GM21515 (cell line): ENCODE data around the gene SORCS2.

Experiments used
- ATAC-seq: cut with Tn5 transposase; IDR thresholded peaks from one replicate; pipeline ENCODE4 v1.9.1; 2021; ENCODE audit not compliant: unreplicated experiment

Gene SORCS2

GRCh38 chr4:7192252-7193029 is at the start of gene SORCS2:
TSS of gene SORCS2 (plus strand) at chr4:7192538.
- ATAC-seq, result no peak

GRCh38 chr4:7144374-7145290 is 47.7 kb upstream of the SORCS2 start:
- ATAC-seq, result no peak

GRCh38 chr4:7145291-7145934 is 46.9 kb upstream of the SORCS2 start:
- no peak for ATAC-seq

- no peak for ATAC-seq
These were observed 46.1 kb upstream of the SORCS2 start for GRCh38 chr4:7146059-7146785.

GRCh38 chr4:7146786-7147115 is 45.6 kb upstream of the SORCS2 start:
- ATAC-seq, result no peak

GRCh38 chr4:7147261-7147660 is 45.1 kb upstream of the SORCS2 start:
- no peak for ATAC-seq

GRCh38 chr4:7147661-7148310 is 44.6 kb upstream of the SORCS2 start:
- ATAC-seq, result no peak

- no peak for ATAC-seq
These were observed 44.0 kb upstream of the SORCS2 start for GRCh38 chr4:7148337-7148736.

- no peak for ATAC-seq
These were observed 42.2 kb upstream of the SORCS2 start for GRCh38 chr4:7150036-7150635.

GRCh38 chr4:7151668-7152227 is 40.6 kb upstream of the SORCS2 start:
- ATAC-seq, result no peak

GRCh38 chr4:7153711-7154110 is 38.6 kb upstream of the SORCS2 start:
- no peak for ATAC-seq

- ATAC-seq, result no peak
These were observed 37.9 kb upstream of the SORCS2 start for GRCh38 chr4:7154351-7154981.

- no peak for ATAC-seq
These were observed 36.7 kb upstream of the SORCS2 start for GRCh38 chr4:7155590-7156071.

- no peak for ATAC-seq
These were observed 36.0 kb upstream of the SORCS2 start for GRCh38 chr4:7156328-7156727.

GRCh38 chr4:7156761-7157488 is 35.4 kb upstream of the SORCS2 start:
- ATAC-seq, result no peak

- ATAC-seq, result no peak
These were observed 34.7 kb upstream of the SORCS2 start for GRCh38 chr4:7157666-7158065.

GRCh38 chr4:7158081-7158750 is 34.1 kb upstream of the SORCS2 start:
- ATAC-seq, result no peak

- ATAC-seq, result no peak
These were observed 33.3 kb upstream of the SORCS2 start for GRCh38 chr4:7158991-7159390.
